DMS 273 (cell line): Measurements from ENCODE around the gene NEMF.
A peak's percentile ranks its signal among the peaks of the same experiment; 100 is the strongest.
"Not testable (repeated sequence)": the region's sequence is repeated elsewhere in the genome, so short reads cannot be mapped to it uniquely, and the experiment has no call there.

Experiments
- DNase-seq: peaks from one replicate; lab custom pipeline; 2025; ENCODE audit not compliant: unreplicated experiment; lab: John Stamatoyannopoulos, UW

Gene NEMF

DNA sequence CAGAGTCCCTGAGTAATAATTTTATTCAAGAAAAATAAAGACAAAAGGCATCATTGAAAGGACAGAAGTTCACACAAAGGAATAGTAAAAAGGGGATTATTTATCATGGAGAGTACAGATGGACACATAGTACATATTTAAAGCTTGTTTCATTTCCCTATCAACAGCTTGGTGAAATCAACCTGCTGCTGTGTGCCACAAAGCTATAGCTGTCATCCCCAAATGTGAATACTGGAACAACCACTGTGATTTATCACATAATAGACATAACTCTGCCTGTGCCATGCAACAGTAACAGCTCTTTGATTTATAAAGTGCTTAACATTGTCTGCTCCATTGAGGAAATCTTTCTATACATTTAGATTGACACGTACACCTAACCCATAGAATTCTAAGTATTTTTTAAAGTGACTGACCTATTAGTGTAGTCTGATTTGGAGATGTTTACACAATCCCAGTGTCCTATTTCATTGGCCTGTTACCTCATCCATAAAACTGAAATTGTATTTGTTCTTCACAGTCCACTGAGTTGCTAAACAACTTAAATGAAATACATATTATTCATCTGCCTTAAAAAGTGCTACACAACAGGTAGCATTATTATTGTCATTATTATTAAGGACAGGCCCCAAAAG, 3.3 kb downstream of the NEMF start:
- DNase-seq = no peak

DNA sequence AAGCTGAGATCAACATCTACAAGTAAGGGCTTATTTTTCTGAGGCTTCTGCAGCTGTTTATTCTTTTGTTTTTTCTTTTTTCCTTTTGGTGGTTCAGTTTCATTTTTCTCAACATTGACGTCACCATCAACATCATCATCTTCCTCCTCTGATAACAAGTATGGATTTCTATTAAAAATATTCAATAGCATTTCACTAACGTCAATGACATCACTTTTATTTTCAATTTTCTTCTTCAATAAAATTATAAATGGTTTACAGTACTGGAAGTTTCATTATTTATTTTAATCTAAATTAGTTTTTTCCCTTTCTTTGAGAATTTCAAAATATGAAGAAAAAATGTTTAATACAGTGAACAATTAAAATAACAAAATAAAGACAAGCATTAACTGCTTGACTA, 23.9 kb downstream of the NEMF start:
- DNase-seq = no peak

GRCh38 chr14:49820176-49820575, 32.4 kb downstream of the NEMF start:
- DNase-seq = no peak

- DNase-seq = no peak
These were observed 35.7 kb downstream of the NEMF start for GRCh38 chr14:49816844-49817243.

DNA sequence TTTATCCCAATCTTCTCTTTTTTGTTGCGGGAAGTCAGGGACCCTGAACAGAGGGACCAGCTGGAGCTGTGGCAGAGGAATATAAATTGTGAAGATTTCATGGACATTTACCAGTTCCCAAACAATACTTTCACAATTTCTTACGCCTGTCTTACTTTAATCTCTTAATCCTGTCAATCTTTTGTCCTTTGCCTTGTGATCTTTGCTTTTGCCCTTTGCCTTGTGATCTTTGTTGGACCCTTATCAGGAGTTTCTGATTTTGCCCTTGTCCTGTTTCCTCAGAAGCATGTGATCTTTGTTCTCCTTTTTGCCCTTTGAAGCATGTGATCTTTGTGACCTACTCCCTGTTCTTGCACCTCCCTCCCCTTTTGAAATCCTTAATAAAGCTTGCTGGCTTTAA, 36.5 kb downstream of the NEMF start:
- DNase-seq = not testable (repeated sequence)

- no peak for DNase-seq
These were observed 43.8 kb downstream of the NEMF start for GRCh38 chr14:49808780-49809179.

- DNase-seq = no peak
These were observed 56.6 kb downstream of the NEMF start for GRCh38 chr14:49796025-49796424.

- DNase-seq = no peak
These were observed 60.0 kb downstream of the NEMF start for GRCh38 chr14:49792618-49793017.

GRCh38 chr14:49786315-49786714, 66.3 kb downstream of the NEMF start:
- DNase-seq = no peak

GRCh38 chr14:49783394-49784014, 69.1 kb downstream of the NEMF start:
- DNase-seq = no peak

- DNase-seq = not testable (repeated sequence)
These were observed 71.5 kb downstream of the NEMF start for GRCh38 chr14:49781040-49781439.

GRCh38 chr14:49778421-49778820, 74.2 kb downstream of the NEMF start:
- no peak for DNase-seq

DNA sequence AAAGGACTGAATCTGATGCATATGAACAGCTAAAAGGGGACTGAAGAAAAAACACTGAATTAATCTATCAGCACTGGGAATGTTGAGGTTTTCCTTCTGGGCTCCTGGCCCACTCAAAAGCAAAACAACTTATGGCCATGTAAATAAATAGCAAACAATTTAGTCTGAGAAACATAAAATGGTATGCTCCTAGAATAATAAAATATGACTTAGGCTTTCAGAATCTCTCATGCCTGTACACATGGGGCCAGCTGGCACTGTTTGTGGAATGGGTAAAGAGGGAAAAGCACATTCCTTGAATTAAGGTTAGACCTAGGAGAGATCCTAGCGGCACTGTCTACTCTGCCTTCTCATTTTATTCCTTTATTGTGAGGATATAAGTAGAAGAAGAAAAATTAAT, 78.5 kb downstream of the NEMF start:
- DNase-seq = peak; percentile 14

- DNase-seq = not testable (repeated sequence)
These were observed 80.9 kb downstream of the NEMF start for GRCh38 chr14:49771691-49772090.

DNA sequence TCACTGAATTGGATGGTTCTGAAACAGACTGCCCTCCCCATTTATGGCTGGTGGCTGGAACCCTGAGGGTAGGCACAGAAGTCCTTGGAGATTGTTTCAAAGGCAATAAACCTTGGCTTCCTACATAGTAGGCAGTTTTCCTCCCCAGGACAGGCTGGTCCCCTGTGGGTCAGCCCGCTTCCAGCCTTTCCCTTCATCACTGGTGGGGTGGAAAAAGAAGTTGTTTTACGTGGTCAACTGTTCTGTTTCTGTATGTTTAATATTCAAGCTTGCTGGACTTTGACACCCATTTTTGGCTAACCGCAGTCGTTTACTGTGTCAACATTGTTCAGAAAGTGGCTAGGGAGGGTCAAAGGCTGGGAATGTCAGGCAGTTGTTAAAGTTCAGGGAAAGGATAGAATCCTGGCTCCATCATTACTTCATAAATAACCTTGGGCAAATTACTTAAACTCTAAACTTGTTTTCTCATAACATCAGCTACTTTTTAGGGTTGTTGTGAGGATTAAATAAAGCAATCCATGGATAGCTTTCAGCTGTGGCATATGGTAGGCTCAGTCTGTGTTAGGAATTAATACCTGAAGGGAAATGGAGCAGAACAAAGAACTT, 82.3 kb downstream of the NEMF start:
- peak; percentile 25 for DNase-seq

- no peak for DNase-seq
These were observed 82.9 kb downstream of the NEMF start for GRCh38 chr14:49769581-49770211.

GRCh38 chr14:49769171-49769570, 83.4 kb downstream of the NEMF start:
- no peak for DNase-seq

DNA sequence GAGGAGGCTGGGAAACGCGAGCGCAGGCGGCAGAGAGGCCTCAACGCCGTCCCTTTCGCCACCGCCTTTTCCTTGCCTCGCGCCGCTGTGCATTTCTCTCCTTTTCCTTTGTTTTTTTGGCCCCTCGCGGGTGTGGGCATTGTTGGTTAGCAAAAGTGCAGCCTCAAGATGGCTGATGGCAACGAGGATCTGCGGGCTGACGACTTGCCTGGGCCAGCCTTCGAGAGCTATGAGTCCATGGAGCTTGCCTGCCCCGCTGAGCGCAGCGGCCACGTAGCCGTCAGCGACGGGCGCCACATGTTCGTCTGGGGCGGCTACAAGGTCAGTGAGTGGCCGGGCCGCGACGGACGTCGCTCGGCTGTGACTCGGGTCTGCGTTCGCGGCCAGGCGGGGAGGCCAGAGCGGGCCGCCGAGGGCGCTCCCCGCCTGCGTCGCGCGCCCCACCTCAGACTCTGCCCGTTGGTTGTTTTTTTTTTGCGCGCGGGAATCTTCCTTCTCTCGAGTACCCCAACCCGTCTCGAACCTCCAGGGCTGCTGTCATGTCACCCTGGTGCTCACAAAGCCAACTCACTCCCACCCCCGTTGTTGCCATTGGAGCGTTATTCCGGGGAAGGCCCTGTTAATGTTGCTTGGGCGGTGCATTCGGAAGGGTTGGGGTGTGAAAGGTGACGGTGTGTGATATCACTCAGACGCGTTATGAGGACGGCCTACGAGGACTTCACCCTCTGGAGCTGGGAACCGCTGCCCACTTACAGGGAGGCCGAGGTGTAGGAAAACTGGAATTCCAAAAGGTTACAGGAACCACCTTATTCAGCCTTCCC, 84.1 kb downstream of the NEMF start:
- DNase-seq = peak; percentile 76

DNA sequence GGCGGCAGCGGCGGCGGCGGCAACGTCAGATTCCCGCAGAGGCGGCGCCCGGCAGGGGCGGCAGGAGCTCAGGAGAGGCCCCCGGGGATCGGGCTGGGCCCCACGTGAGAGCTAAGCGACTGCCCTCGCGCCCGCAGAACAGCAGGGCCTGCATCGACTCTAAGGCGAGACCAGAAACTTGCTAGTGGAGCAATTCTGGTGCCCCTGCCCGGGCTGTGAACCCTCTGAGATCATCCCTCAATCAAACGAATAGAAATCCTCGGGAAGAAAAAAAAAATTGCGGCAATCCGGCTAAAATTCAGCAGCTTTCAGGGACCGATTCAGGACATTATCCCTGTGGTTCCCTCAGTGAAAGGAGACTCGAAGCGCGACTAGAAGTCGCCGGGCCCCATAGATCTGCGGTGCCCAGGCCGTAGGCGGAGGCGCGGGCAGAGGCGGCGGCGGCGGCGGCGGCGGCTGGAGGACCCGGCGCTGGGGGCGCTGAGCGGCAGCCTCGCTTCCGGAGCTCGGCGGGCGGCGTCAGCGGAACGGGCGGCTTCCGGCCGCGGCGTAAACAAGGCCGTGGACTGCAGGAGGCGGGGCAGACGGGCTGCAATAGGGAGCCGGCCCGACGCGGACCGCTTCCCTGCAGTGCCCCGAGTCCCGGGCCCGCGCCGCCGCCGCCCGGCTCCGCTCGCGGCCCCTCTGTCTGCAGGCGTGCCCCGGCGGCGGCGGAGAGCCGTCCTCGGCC, 84.9 kb downstream of the NEMF start, which contains the start of gene KLHDC2:
Gene KLHDC2, plus strand, starts transcription at position 583 of the 730 bp plus-strand sequence. CDS start 316 bp downstream, outside the sequence.
- DNase-seq = peak; percentile 95

- DNase-seq = no peak
These were observed 85.4 kb downstream of the NEMF start for GRCh38 chr14:49767270-49767570.

- peak; percentile 44 for DNase-seq
These were observed 85.7 kb downstream of the NEMF start for GRCh38 chr14:49766839-49767238.
